DMS 273 (cell line): Measurements from ENCODE around the gene CST4.
"Not testable (repeated sequence)": the region's sequence is repeated elsewhere in the genome, so short reads cannot be mapped to it uniquely, and the experiment has no call there.

Experiments
- DNase-seq: peaks from one replicate; lab custom pipeline; 2025; ENCODE audit not compliant: unreplicated experiment; lab: John Stamatoyannopoulos, UW

CST4 gene, protein sequence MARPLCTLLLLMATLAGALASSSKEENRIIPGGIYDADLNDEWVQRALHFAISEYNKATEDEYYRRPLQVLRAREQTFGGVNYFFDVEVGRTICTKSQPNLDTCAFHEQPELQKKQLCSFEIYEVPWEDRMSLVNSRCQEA

DNA sequence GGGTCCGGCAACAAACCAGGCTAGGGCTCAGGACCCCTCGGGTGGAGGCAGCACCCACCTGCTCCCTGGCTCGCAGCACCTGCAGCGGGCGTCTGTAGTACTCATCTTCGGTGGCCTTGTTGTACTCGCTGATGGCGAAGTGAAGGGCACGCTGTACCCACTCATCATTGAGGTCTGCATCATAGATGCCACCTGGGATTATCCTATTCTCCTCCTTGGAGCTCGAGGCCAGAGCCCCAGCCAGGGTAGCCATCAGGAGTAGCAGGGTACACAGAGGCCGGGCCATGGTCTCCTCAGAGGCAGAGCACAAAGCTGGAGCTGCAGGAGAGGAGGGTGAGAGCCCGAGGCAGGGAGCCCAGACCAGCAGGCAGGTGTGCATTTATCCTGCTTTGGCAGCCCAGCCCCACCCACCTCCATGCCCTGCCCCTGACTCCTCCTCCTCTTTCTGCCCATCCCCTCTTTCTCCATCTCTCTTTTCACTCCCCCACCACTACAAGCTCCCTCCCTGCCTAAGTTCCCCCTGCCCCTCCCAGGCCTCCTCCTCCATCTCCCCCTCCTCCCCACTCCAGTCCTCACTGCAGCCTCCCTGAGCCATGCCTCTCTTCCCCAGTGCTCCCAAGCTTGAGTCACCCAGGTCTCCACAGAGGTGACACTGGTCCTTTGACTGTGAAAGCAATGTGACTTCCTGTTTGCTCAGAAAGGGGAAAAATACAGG is at the start of gene CST4:
TSS of gene CST4 (minus strand) at position 355 of the 715 bp plus-strand sequence. CDS start at position 286, 69 bp downstream.
- DNase-seq: not testable (repeated sequence)

DNA sequence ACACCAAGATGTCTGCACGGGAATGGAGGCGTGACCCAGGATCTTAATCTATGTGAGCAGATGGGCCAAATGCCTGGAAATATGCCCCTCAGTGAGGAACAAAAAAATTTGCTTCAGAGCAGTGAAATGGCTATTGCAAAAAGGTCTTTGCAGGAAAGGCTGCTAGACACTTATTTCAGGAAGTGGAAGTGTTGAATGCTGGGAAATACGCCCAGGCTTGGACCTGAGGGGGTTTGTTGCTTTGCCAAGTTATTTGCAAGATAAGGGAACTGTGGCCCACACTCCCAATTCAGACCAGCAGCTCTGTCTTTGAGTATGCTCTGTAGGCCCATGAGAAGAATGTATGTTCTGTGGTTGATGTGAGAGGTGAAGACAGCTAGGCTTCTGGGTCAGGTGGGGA is 46.6 kb upstream of the CST4 start:
- not testable (repeated sequence) for DNase-seq

DNA sequence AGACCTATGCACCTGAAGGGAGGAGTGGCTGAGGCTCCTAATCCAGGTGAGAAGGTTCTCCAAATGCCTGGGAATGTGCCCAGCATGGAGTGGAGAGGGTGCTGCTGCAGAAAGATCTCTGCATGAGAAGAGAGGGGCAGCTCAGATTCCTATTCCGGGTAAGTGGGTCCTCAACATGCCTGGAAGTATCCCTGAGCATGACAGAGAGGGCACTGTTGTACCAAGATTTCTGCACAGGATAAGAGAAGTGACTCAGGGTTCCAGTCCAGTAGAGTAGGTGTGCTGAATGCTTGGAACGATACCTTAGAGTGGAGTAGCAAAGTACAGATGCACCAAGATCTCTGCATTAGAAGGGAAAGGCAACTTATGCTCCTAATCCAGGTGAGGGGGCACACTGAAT is 46.1 kb upstream of the CST4 start:
- not testable (repeated sequence) for DNase-seq

DNA sequence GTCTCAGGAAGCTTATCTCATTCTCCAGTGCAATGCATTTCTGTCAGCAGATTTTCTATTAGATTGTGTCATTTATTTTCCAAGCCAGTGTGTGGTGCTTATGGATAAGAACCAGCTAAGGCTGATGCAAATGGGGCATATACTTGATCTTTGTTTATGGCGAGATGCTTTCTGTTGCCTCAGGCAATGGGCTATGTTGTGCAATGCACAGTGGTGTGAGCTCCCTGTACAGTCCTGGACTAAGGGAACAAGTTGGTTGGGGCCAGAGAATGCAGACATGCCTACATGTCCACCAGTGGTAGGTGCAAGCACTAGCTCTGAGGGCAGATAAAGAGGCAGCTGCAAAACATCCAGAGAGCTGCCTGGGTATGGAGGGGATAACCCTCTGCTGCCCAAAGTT is 45.6 kb upstream of the CST4 start:
- not testable (repeated sequence) for DNase-seq

DNA sequence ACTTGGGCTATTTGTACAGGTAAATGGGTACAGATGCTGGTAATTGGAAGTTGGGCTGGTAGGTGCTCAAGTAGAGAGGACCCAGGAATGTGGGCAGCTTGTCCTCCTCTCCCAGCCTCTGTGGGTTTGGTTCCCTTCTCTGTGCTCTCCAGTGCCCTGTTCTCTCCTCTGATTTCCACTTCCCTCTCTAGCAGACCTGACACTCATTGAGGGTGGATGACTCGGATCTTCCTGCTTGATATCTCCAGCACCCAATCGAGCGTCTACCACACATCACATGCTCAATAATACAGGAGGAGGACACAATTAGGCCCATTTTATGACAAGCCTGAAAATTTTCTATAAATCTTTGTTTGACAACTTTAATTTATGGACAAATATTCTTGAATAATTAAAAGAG is 38.2 kb upstream of the CST4 start:
- no peak for DNase-seq

DNA sequence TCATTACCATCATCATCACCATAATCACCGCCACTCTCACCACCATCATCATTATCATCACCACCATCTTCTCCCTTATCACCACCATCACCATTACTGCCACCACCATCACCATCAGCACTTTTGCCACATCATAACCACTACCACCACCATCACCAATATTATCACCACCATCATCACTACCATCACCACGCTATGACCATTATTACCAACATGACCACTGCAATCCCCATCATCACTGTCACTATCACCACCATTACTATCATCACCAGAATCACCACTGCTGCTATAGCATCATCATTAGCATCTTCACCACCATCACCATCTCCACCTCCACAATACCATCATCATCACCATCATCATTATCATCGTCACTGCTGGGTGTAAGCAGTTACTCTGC is 36.3 kb upstream of the CST4 start:
- no peak for DNase-seq

DNA sequence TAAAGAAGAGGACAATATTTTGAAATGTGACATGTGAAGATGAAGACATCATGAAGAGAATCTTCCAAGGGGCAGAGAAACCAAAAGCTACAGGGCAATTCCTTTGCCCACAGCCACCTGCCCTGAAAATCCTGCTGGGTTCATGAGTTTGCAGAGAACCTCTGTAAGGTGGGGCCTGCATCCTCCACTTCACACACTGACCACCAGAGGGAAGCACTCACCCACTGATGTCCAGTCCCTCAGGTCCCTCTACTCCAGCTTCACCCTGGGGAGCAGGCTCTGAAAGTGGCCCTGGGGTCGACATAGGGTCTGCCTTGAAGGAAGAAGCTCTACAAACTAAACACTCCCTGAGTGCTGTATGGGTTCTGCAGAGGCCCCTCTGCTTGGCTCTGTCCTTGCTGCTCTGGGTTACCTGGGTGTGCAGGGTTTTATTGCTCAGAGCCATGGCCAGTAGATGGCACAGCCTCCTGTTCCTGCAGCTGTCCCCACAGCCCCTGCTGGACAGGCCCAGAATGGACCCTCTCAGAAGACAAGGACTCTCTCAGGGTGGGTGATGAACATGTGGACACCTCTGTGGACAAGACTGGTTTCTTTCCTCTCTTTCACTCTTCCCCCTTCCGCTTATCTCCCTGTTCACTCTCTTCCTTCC is 34.9 kb upstream of the CST4 start:
- peak; percentile 58 for DNase-seq

DNA sequence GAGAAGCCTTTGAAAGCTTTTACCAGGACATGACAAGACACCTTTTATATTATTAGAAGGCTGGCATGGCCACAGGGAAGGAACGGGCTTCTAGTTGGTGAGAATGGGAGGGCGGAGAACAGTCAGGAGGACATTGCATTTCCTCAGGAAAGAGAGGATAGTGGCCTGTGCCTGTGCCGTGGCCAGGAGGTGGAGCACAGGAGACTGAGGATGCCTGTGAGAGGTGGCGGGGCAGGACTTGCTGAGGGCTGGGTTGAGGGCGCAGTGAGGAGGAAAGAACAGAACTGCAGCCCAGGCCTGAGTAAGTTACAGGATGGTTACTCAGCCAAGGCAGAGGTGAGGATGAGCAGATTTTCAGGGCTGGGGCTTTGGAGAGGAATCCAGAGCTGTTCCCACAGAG is 34.0 kb upstream of the CST4 start:
- not testable (repeated sequence) for DNase-seq

DNA sequence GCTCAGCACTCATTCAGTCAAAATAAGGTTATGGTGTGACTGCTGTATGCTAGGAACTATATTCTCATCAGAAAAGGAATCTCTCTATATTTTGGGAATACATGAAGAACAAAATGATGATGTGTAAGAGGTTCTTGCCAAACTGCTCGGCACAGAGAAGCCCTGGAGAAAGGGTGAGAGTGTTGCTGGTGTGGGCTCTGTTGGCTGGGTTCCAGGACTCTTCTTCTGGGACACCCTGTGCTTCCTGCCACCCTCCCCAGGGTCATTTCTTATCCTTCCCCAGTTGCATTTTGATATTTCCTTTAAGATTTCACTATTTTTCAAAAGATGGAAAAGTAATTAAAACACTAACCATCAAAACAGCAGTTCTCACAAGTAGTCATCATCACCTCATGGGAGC is 33.1 kb upstream of the CST4 start:
- no peak for DNase-seq

DNA sequence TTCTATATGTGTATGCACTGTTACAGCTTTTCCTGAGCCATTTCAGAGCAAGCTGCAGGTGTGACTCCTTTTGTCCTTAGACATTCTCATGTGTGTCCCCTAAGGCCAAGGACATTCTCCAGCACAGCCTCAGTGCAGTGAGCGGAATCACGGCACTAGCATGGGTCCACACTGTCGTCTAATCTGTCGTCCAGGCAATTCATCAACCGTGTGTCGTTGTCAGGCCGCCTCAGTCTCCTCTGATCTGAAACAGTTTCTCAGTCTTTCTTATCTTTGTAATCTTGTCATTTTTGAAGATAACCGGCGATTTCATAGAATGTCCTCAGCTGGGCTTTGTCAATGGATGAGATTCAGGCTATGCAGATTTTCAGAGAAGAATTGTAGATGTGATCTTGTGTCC is 30.5 kb upstream of the CST4 start:
- not testable (repeated sequence) for DNase-seq

DNA sequence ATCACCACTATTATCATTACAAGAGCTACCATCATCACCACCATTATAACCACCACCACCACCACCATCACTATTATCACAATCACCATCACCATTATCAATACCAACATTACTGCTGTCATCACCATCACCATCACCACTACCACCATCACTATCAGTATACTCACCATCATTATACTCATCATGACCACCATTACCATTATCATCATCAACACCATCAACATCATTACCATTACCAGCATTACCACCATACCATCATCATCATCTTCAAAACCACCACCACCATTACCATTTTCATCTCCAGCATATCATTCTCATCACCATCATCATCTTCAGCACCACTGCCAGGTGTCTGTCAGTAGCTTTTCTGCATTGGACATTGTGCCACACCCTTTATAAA is 22.9 kb upstream of the CST4 start:
- DNase-seq: not testable (repeated sequence)

DNA sequence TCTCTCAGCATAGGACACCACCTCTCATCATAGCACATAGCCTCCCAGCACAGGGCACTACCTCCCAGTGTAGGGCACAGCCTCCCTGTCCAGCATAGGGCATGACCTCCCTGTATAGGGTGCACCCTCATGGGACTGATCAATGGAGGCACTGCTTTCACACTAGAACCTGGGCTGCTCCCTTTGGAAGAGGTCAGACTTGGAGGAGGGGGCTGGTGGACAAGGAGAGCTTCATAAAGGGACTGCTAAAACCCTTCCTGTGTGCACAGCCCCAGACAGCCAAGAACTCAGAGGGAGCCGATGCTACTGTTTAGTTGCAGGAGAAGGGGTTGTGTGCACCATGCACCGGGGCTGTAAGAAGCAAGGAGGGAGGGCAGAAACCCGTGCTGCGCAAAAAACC is 21.9 kb upstream of the CST4 start:
- no peak for DNase-seq

DNA sequence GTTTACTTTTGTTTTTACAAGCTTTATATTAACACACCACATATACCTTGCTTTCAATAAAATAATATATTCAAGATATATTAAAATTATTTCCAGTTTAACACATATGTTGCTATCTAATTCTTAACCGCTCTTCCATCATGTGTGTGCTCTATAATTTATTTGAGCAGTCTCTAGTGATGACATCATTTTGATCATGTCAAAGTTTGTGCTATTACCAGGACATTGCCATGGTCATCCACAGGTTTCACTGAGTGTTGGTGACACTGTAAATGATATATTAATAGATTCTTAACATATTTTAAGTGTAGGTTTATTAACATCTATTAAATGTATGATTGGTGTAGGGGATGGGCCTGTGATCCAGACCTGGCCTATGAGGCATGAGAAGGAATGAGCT is 17.1 kb upstream of the CST4 start:
- no peak for DNase-seq

DNA sequence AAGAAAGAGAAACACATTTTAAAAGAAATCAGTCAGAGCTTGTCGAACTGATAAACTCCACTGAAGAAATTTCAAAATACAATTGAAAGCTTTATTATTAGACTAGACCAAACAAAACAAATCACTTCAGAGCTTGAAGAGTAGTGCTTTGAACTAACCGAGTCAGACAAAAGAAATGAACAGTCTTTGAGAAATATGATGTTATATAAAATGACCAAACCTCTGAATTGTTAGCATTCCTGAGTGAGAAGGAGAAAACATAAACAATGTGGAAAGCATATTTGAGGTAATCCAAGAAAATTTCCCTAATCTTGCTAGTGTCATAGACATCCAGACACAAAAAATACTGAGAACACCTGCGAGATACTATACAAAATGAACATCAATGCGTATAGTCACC is 13.2 kb upstream of the CST4 start:
- DNase-seq: no peak

DNA sequence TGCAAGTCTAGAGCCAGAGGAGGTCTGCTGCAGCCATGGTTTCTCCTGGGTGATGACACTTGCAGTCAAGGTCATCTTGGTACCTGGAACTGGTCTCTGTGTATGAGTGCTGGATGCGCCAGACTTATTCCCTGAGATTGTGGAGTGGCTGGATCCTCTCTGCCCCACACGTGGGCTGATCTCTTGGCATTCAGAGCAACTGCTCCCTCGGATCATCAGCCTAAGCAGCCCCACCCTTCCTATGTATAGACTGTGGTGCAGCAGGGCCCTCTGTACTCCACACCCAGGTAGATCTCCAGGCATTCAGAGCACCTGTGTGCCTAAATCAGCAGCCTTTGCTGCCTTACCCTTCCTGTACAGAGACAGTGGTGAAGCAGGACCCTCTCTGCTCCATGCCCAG is 12.1 kb upstream of the CST4 start:
- no peak for DNase-seq

DNA sequence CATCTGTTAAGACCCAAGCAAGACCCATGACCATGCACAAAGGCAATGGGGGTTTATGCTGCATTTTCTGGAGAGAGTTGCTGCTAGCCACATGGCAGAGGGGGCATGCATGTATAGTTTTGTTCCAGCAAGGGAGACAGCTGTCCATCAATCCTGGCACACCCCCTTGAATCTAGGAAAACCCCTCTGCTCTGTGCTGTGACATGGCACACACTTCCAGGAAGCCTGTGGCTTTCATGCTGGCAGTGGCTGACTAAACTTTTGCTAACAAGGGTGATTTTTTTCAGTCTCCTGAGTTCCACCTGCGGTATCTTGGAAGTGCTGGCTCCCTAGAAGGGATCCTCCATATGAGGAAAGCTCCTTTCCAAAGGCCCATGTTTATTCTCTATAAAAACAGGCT is 9.1 kb upstream of the CST4 start:
- no peak for DNase-seq

DNA sequence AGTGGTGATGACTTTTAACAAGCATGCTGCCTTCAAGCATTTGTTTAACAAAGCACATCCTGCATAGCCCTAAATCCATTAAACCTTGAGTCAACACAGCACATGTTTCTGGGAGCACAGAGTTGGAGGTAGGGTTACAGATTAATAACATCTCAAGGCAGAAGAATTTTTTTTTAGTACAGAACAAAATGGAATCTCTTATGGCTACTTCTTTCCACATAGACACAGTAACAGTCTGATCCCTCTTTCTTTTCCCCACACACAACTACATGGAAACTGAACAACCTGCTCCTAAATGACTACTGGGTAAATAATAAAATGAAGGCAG is 6.2 kb upstream of the CST4 start:
- not testable (repeated sequence) for DNase-seq

DNA sequence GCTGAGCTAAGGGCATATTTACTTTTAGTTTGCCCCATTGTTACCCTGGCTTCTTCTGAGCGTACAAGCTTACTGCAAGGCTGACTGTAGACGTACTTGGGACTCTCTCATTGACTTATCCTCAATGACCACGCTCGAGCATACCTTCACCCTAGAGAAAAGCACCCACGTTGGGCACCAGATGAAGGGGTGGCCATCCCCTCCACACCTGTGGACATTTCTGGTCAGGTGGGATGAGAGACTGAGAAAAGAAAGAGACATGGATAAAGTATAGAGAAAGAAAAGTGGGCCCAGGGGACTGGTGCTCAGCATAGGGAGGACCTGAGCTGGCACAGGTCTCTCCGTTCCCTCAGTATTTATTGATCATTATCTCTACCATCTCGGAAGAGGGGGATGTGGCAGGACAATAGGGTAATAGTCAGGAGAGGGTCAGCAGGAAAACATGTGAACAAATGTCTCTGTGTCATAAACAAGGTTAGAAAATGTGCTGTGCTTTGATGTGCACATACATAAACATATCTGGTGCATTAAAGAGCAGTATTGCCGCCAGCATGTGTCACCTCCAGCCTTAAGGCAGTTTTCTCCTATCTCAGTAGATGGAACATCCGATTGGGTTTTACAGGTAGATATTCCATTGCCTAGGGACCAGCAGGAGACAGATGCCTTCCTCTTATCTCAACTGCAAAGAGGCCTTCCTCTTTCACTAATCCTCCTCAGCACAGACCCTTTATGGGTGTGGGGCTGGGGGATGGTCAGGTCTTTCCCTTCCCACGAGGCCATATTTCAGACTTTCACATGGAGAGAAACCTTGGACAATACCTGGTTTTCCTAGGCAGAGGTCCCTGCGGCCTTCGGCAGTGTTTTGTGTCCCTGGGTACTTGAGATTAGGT is 5.6 kb upstream of the CST4 start:
- not testable (repeated sequence) for DNase-seq

DNA sequence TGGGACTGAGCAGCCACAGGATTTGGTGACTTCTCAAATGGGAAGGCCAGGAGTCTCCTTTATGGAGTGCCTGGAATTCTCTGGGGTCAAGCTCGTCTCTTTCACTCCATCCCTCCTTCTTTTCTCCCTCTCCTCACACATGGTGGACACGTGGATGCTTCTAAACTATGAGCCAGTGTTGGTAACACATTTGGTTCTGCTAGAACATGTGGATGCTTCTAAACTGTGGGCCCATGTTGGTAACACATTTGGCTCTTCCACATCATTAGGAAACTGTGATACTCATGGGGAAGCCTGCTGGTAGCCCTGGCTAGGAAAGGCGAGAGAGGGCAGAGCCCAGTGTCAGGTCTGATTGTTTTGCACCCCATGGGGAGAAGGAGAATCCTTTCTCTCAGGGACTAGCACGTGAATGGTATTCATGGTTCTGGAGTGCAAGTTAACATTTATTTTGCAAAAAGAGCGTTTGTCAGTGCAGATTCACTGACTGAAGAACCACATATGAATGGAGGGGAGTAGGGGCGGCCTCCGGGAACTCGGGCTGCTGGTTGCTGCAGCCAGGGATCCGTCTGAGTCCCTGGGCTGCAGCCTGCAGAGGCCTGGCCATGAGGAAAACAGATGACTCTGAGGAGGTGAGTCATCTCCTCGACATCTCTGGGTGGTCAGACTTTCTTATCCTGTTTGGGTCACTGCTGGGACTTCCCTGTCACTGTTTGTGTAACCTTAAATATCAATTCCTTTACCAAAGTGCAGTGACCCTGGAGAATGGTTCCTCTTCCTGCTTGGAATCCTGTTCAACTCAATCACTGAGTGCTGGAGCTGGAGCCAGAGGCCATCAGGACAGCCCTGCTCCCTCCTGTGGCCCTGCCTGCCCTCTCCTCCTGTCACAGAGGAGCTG is 4.1 kb upstream of the CST4 start:
- DNase-seq: not testable (repeated sequence)

DNA sequence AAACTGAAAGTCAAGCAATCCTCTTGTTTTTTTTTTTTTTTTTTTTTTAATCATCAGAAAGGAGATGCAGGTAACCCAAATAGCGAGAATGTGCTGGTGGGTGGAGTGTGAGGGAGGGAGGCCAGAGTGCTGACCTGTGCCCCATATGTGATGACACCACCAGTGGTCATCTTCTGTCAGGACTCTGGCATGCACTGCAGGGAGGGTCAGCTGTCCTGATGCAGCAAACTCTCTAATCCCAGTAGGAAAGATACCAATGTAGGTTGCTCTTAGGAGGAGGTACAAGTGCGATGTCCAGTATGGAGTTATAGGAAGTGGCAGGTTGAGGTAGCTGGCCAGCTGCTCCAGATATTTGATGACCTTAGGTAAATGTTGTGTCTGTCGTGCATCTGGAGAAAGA is 2.8 kb upstream of the CST4 start:
- no peak for DNase-seq

DNA sequence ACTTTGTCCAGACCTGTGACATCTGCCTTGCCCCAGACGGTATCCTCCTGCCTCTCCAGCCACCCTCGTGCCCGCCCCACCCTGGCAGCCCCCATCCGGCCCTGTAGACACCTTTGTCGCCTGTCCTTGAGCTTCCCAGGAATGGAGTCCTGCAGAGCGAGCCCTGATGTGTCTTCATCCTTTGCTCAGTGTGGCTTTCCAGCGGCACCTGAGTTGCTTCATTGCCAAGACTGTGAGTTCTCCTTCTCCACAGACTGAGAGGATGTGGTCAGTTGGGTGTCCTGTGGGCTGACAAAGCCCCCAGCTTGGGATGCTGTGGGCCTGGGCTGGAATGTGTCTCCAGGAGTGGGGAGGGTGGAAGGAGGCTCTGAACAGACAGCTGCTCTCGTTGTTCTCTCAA is 1.7 kb upstream of the CST4 start:
- no peak for DNase-seq
